GM11168 (cell line): ENCODE results near the gene LTB4R2.

Experiments used
- in situ Hi-C: fragments of 300-500 bp; cut with MboI; formaldehyde crosslinking; loops from one replicate; pipeline ENCODE4 v1.12.0; 2022; ENCODE audit warnings: low sequenced_read_pairs; ENCODE audit not compliant: unreplicated experiment

LTB4R2 gene

DNA sequence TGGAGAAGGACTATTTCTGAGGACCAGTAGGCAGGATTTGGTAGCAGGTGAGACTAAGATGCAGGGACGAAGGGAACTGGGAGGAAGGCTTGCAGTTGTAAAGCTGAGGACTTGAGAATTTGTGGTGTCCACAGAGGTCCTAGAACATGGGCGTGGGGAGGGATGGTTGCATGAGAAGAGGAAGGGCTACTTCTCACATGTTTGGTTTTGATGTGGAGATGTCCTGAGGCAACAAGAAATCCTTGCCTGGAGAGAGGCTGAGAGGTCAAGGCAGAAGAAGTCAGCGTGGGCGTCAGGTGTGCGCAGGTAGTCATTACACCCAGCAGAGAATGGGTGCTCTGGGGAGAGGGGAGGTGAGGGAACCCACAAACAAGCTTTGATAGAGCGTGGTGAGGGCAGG is 32.9 kb upstream of the LTB4R2 start:
- in situ Hi-C loops = no loop called here

DNA sequence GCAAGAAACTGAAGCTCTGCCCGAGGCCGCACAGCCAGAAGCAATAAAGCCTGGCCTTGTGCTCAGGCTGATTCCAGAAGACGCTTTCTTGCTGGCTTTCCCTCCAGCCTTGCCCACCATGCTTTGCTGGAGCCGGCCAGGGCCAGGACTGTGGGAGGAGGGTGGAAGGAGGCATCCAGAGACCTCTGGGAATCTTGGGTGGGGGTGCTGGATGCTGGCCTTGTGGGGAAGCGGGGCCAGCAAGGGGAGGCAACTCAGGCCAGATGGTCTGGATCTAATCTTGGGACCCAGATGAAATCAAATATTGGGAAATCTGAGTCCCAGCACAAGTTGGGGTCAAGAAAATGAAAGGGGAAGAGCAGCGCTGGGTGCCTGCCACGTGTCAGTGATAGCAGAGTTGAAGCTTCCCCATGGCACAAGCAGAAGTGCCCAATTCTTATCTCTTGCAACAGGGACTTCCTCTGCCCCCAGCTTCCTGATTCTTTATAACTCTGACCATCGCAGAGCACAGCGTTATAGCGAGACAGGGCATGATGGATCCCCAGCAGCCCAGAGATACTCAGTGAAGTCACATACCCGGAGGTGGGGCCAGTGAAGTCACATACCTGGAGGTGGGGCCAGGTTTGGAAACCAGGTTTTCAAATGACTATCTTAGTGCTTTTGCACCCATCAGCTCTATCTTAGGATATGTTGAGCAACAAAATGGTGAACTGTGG is 32.2 kb upstream of the LTB4R2 start:
- in situ Hi-C loops = no loop called here

DNA sequence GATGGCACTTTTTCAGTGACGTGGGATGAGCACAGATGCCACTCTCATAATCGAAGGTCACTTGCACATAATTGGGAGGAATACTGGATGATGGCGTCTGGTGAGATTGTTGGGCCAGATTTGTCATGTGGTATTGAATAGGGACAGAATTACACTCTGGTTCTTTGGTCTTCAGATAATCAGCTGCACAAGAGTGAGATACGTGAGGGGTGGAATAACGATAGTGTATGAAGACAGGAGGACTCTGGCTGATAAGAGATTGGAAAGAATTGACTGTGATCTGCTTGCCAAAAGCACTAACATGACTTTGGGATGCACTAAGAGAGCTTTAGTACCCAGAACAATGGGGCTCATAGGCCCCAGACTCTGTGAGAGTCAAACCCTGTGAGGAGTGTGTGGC is 31.5 kb upstream of the LTB4R2 start:
- in situ Hi-C loops = no loop called here

DNA sequence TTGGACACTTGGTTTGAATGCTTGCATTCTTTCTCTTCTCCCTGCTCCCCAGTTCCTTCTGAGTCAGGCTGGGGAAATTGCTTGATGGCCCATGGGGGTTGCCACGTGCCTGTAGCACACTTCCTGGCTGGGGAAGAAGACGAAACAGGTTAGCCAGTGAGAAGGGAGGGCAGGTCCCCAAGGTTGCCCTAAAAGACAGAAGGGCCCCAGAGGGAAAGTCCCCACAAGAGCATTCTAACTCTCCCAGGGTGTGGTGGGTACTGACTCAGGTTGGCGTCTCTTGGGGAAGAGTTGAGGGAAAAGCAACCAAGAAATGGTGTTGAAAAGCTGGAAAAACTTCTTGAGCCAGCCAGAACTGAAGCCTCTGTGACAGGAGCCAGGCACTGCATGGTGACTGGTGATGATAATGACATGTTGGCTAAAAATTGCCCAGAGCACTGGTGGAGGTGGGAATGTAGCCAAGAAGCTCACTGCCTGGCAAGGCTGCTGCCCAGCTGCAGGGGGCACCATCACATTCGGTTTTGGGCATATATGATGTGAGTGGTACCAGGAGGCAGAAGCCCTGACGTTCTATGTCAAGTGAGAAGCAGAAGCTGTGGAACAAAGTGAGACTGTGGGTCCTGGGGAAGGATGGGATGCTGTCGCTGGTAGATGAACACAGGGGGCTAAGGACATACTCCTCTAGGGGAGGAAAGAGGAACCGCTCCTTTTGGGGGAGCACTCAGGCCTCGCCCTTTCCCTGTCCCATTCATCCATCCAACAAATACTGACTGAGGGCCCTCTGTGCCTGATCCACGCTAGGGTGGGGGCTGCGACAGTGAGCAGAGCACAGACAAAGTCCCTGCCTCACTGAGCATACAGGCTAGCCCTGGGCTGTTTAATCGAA is 30.4 kb upstream of the LTB4R2 start:
- in situ Hi-C loops = no loop called here

DNA sequence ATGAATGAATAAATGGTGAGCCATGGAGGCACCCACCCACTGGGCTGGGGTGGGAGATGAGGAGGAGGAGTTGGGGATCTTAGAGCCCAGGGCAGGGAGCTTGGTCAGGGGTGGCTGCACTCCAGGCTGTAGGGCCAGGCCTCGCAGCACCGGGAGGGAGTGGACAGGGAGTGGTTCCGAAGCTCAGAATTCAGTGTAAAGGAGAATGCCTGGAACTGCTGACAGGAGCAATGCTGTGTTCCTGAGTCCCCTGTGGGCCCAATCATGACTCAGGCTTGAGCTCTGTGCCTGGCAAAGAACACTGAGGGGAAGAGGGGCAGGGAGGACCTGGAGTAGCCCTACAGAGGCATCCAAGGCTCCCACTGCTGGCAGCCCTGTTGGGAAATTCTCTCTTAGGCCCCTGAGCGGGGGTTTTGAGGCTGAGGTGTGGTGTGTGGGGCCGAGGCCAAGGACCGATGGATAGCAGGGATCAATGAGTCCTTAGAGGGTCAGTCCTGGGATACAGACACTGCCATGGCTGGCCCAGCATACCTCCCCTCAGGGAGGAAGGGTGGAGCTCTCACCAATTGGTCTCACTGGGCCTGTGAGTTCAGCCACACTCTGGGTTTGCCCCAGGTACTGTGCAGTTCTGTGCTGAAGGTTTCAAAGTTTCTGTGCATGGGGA is 29.0 kb upstream of the LTB4R2 start:
- in situ Hi-C loops = no loop called here

DNA sequence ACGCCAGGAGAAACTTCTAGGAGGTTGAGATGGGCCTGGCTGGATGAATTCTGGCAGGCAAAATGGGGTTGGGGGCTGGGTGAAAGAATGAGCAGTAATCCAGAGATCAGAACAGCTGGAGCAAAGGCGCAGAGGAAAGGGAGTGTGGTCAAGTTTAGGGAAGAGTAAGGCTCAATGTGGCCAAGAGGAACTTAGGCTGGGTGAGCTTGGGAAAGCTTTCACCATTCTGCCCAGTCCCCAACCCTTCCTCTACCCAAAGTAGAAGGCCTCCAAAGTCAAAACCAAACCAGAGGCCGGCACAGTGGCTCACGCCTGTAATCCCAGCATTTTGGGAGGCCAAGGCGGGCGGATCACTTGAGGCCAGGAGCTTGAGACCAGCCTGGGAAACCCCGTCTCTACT is 28.3 kb upstream of the LTB4R2 start:
- in situ Hi-C loops = no loop called here

DNA sequence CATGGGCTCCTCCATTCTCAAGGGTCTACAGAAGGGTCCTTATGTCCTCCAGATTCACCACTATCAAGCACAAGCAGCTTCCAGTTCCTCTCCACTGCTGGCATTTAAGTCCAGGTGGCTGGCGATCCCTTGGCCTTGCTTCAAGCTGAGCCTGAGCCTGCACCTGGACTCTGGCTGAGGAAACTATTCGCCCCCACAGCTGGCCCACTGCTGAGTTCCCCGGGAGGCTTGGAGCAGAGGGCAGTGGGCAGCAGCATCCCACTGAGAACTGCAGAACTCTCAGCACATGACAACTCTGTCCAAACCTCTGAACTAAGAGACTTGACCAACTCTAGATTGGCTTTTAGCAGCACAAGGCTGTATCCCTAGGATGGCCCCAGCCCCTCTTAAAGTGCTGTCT is 27.2 kb upstream of the LTB4R2 start:
- in situ Hi-C loops = no loop called here

DNA sequence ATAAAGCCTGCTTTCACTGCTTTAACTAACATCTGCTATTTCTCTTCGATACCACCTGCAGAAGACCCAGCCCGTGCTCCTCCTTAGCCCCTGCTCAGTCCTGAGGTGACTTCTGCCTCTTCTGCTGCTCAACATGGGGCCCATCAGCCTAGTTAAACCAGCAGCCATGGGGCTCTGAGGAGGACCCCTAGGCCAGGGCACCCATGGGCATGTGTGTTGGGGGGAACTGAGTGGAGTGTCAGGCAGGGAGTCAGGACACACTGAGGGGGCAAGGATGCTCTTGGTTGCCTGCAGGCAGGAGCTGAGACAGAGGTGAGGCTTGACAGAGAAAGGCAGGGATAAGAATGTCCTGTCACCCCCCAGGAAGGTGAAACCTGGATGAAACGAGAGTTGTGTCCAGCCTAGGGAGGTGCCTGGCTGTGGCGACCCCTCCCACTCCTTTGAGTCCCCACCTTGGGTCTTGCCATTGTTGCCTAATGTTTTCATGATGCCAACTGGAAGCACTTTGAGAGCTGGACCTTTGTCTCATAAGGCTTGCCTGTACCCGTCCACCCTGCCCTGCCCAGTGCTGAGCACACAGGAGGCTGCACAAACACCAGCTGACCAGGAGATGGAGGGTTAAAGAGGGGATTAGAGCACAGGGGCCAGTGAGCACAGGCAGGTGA is 26.0 kb upstream of the LTB4R2 start:
- in situ Hi-C loops = no loop called here

DNA sequence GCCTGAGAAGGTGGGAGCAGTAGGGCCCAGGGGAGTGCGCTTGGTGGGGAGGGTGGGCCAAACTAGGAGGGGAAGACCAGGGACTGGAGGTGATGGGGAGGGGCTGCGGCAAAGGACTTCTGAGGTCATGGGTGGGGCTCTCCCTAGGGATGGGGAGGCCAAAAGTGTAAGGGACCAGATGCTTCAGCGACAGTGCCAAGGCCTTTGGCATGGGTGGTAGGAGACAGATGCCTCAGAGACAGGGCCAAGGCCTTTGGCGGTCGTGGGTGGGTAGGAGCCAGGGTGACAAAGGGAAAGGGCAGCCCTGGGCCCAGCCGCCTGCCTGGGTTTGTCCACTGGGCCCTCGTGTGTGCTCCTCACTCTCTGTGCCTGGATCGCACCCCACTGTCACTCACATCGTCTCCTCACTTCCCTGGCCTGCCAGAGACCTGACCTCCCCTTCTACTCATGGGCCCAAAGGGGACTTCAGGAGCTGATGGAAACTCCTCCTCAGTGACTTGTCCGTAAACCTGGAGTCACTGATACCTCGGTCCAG is 25.4 kb upstream of the LTB4R2 start:
- in situ Hi-C loops = no loop called here

DNA sequence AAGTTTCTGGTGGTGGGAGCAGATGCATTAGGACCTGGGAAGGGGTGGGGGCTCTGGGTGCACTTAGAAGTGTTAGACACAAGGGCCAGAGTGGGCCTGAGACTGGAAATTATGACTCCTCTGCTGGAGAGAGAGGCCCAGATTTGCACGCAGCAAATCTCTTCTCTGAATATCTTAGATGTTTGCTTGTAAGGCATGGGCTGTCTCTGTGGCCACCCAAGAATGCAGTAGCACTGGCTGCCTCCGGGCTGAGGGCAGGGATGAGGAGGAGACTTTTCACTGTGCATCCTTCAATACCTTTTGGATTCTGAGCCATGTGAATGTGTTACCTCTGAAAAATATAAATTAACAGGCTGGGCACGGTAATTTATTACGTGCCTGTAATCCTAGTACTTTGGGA is 24.6 kb upstream of the LTB4R2 start:
- in situ Hi-C loops = no loop called here

DNA sequence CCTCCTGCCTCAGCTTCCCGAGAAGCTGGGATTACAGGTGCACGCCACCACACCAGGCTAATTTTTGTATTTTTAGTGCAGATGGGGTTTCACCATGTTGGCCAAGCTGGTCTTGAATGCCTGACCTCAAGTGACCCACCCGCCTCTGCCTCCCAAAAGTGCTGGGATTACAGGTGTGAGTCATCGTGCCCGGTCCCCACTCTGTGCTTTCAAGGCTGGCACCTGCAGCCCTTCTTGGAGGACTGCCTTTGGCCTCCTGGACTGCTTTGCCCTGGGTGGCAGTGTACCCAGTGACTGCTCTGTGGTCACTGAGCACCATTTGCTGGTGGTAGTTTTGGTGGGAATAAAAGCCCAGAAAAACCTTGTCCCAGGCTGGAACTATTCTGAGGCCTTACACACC is 22.9 kb upstream of the LTB4R2 start:
- in situ Hi-C loops = no loop called here

DNA sequence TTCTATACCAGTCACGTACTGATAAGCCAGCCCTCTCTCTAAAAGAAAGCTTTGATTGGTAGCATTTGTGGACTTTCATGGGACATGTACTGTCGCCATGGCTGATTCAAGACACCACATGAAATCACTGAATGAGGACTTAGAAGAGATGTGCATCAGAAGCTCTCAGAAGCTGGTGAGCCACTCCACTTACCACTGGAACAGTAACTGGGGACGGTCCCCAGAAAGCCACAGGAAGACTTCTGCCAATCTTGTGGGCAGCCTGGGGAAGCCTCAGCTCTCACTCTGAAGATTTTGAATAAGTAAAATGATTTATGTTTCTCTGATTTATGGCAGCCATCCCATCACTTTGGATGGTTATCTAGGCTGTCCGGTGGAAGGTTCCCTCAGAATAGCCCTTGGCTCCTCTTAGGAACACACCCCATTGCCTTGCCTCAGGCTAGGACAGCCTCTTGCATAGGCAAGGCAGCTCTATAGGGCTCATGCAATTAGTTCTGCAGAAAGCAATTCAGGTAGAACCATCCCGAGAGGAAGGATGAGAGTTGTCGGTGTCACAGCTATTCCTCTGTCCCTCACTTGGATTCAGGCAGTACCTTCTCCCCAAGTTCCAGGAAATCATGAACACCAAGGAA is 20.2 kb upstream of the LTB4R2 start:
- in situ Hi-C loops = no loop called here

DNA sequence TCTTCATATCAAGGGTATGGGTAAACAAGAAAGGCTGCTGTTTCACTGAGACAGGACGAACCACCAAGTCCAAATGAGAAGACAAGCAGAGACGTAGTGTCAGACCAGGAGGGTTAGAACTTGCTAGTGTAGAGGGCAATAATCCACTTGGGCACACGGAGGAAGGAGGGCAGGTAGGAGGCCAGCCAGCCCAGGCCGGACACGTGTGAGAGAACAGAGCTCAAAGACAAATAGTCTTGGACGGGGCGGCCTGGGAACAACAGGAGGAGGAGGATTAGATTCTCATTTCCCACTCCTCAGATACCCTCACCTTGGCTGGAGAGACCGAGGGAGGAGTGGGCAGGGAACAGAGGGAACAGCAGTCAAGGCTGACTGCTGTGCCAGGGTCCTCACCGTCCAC is 19.2 kb upstream of the LTB4R2 start:
- in situ Hi-C loops = no loop called here

DNA sequence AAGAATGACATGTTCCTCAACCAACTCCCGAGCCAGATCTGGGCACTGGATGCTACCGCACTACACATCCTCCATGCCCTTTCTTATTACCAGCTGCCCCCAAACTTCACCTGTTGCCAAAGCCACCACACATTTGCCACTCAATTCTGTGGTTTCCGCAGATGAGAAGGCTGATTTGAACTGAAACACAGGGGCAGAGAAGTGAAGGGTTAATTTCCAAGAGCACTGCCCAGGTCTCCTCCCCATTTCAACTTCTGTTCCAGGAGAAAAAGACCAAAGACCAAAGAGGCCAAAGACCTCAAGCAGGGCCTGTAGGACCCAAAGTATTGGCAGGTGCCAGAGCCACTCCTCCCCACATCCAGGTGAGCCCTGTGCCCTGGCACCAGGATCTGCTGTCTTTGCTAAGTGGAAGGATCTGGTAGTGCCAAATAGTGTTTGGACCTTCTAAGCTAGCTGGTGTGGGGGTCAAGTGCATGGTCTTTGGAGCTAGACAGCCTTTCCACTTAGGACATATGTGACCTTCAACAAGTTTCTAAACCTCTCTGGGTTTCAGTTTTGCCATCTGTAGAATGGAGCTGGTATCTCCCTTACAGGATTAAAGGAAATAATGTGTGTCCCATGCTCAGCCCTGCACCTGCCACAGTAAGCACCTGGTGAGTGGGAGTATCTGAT is 18.4 kb upstream of the LTB4R2 start:
- in situ Hi-C loops = no loop called here

DNA sequence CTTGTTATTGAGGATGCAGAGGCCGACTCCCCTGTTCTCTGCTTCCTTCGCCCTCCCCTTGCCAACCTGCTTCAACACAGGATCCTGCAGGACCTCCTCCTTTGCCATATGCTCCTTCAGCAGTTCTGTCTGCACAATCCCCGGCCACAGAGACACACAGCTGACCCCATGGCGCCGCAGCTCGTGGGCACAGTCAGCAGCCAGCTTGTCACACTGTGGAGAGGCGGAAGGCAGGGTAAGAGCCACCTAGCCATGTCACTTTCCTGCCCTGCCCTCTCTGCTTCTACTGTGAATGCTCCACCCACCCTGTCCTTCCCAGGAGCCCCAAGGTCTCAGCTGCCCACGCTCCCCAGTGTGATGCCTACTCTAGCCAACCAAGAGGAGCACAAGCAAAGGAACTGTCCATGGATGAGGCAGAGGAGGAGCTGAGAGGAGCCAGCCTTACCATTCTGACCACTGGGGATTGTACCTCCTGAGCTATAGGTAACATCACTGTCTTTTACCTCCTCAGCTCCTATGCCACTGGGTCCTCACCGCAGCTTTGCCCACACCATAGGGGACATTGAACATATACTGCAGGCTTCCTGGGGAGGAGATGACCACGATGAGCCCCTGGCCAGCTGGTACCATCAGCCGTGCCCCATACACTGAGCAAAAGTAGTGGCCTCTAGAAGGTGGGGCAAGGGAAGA is 17.7 kb upstream of the LTB4R2 start:
- in situ Hi-C loops = no loop called here

DNA sequence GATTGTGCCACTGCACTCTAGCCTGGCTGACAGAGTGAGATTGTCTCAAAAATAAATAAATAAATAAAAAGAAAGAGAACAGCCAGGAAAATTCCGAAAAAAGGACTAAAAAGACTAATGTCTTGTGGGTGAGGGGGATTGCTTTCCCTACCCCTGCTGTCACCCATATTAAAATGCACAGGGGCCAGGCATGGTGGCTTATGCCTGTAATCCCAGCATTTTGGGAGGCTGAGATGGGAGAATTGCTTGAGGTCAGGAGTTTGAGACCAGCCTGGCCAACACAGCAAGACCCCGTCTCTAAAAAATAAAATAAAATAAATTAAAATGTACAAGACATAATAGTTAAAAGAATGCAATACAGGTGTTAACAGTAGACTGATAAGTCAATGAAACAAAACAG is 16.4 kb upstream of the LTB4R2 start:
- in situ Hi-C loops = no loop called here

DNA sequence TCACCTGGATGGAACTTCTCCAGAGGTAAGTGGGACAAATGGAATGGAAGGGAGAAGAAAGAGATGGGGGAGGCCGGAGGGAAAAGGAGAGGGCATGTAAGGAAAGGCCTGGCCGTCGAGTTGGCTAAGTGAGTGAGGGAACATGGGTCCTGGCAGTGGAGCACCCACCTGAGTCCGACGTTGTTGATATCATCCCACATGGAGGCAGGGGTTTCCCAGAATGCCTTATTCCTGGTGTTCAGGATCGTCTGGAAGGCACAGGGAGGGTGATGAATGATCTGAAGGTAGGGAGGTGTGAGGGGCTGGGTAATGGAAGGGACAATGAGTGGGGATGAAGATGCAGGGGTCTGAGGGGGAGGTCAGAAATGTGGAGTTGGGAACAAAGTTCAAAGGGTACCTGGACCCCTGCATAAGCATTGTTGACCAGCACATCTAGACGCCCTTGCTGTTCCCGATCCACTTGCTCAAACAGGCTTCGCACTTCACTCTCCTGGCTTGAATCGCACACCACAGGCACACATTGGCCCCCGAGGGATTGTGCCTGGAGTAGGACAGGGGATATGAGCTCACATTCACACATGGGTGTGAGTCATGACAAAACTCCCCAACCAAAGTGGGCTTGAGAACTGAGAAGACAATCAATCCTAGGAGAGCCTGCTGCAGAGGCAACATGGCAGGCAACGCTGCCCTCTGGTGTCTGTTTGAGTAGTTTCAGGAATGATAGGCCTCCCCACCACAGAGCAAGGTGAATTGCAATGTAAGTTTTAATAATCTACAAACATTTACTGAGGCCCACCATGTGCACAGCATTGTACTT is 13.4 kb upstream of the LTB4R2 start:
- in situ Hi-C loops = loop anchor here (5.0 kb wide), 1 partner anchor 54 kb away; the partner anchor contains the start of gene TINF2
